Esophagus muscularis mucosa (tissue), 4 donors: Measurements from ENCODE around the gene EYA2. TPM values are rescaled to one million over a fixed set of nuclear protein-coding genes. Genes with fewer than 3 reads are reported as not detected.

Experiments
- DNase-seq: peaks from one replicate; pipeline ENCODE4 v3.0.0-alpha.2; 2017; ENCODE audit errors: extremely low spot score
- H3K27ac ChIP-seq, 4 donors: fragments of 200-600 bp; sonication (generic); replicated peaks in 1 of 4; 1 replicate in 3 of 4; 2 replicates in 1 of 4; pipeline ENCODE4 v1.5.1; 2016 to 2019; ENCODE audit warnings: mild to moderate bottlenecking in 1 of 4
- H3K27me3 ChIP-seq, 4 donors: fragments of 200-600 bp; sonication (generic); one replicate each; pipeline versions ENCODE4 v1.5.1 to v1.6.0; 2016 to 2019
- H3K36me3 ChIP-seq, 4 donors: fragments of 200-600 bp; sonication (generic); one replicate each; pipeline ENCODE4 v1.5.1; 2016 to 2019
- H3K4me1 ChIP-seq, 4 donors: fragments of 200-600 bp; sonication (generic); one replicate each; pipeline ENCODE4 v1.5.1; 2016 to 2019
- H3K4me3 ChIP-seq, 4 donors: fragments of 200-600 bp; sonication (generic); 1 replicate in 2 of 4; 2 replicates in 2 of 4; pipeline ENCODE4 v1.5.1; 2016 to 2019; ENCODE audit warnings: mild to moderate bottlenecking in 4 of 4, moderate library complexity in 1 of 4
- H3K9me3 ChIP-seq, 4 donors: fragments of 200-600 bp; sonication (generic); 1 replicate in 3 of 4; 2 replicates in 1 of 4; pipeline ENCODE4 v1.5.1; 2016 to 2019
- EP300 ChIP-seq: sonication (generic); formaldehyde crosslinking; IDR thresholded peaks from one replicate; pipeline ENCODE4 v1.6.1; 2017; ENCODE audit warnings: antibody characterized with exemption
- POLR2A ChIP-seq: fragments of 450-650 bp; IDR thresholded peaks from one replicate; pipeline ENCODE4 v1.6.1; 2017; ENCODE audit warnings: antibody characterized with exemption, moderate library complexity, mild to moderate bottlenecking, low read depth
- POLR2AphosphoS5 ChIP-seq, 2 donors: sonication (generic); formaldehyde crosslinking; IDR thresholded peaks; one replicate each; pipeline ENCODE4 v1.6.1; 2017; ENCODE audit warnings: antibody characterized with exemption in 2 of 2
- WGBS: methylation state at CpG from one replicate; pipeline ENCODE4 v1.1.5; 2018; 5-methylcytosine and 5-hydroxymethylcytosine counted together
- intact Hi-C: fragments of 100-400 bp; cut with DNase I; formaldehyde crosslinking; loops from one replicate; pipeline ENCODE4 v1.15.1; 2023
- total RNA-seq, 4 donors: library from RNA; depleted of rRNA; stranded (reverse); fragments of >200 nt; gene quantifications; one replicate each; pipeline versions ENCODE4 v1.1.0 to v1.2.1, GENCODE V29; 2016
- TF ChIP-seq, protein P1 (sequence below), 3 experiments: fragments of 200-600 bp in 2 of 3; fragments of 450-650 bp in 1 of 3; sonication (generic) in 2 of 3; IDR thresholded peaks; one replicate each; pipeline ENCODE4 v1.5.1; 2017 to 2019; ENCODE audit warnings: antibody characterized with exemption in 3 of 3, mild to moderate bottlenecking in 2 of 3, moderate library complexity in 1 of 3

The EYA2 gene
- total RNA-seq, 4 donors from 2014 or later: 1.2 to 5.9 (median 4.2) TPM

DNA sequence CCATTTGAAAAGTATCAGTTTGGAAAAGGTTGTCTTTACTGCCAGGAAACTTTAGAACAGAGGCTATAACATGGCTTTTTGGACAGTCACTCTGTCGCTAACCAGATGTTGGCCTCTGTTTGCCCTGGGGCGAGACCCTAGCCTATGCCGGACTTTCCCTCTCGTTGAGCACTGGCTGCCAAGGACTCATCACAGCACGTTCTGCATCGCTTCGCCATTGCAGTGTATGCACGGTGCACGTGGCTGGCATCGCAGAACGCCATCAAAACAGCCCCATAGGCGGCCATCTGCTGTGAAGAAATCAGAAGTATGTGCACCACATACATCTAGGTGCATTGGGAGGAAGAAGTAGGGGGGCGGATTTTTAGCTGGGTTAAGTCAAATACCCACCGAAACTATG lies 156.4 kb downstream of the EYA2 start:
- Histone ChIP-seq H3K27me3 (no peaks in the 10 kb centered on the region), H3K4me1 (peaks cover 0 to 8% (median 2%) of the 10 kb centered on the region in 4 donors), H3K4me3 (no peak overlapping the region), H3K9me3 (peaks cover 0 to under 1% (median 0%) of the 10 kb centered on the region in 4 donors), H3K36me3 (no peaks in the 10 kb centered on the region), H3K27ac (no peak overlapping the region)
- 79% methylated on average over 14 of the region's 14 CpGs for WGBS
- no peak for DNase-seq
- intact Hi-C loops: no loop called here
- no peak for TF ChIP-seq POLR2A
- TF ChIP-seq EP300: no peak
- no peak for TF ChIP-seq POLR2AphosphoS5 (IDR thresholded peaks at IDR 0.05)
- TF ChIP-seq, protein P1, sequence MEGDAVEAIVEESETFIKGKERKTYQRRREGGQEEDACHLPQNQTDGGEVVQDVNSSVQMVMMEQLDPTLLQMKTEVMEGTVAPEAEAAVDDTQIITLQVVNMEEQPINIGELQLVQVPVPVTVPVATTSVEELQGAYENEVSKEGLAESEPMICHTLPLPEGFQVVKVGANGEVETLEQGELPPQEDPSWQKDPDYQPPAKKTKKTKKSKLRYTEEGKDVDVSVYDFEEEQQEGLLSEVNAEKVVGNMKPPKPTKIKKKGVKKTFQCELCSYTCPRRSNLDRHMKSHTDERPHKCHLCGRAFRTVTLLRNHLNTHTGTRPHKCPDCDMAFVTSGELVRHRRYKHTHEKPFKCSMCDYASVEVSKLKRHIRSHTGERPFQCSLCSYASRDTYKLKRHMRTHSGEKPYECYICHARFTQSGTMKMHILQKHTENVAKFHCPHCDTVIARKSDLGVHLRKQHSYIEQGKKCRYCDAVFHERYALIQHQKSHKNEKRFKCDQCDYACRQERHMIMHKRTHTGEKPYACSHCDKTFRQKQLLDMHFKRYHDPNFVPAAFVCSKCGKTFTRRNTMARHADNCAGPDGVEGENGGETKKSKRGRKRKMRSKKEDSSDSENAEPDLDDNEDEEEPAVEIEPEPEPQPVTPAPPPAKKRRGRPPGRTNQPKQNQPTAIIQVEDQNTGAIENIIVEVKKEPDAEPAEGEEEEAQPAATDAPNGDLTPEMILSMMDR (IDR thresholded peaks at IDR 0.05): no peak

GRCh38 chr20:47051936-47052526 lies 157.4 kb downstream of the EYA2 start:
- 63% methylated on average over 8 of the region's 8 CpGs for WGBS
- no peak for DNase-seq
- Histone ChIP-seq H3K27ac (no peak overlapping the region), H3K4me1 (peaks cover 0 to 9% (median 2%) of the 10 kb centered on the region in 4 donors), H3K4me3 (no peak overlapping the region), H3K27me3 (no peaks in the 10 kb centered on the region), H3K9me3 (no peaks in the 10 kb centered on the region), H3K36me3 (no peaks in the 10 kb centered on the region)
- TF ChIP-seq POLR2AphosphoS5 (IDR thresholded peaks at IDR 0.05) (no peak), POLR2A (no peak), EP300 (no peak)
- TF ChIP-seq, protein P1 (IDR thresholded peaks at IDR 0.05): no peak
- intact Hi-C loops: no loop called here

- H3K9me3 ChIP-seq: no peaks in the 10 kb centered on the region
- intact Hi-C loops: no loop called here
- no peak for TF ChIP-seq EP300
- TF ChIP-seq, protein P1 (IDR thresholded peaks at IDR 0.05): no peak
- TF ChIP-seq POLR2AphosphoS5 (IDR thresholded peaks at IDR 0.05): no peak
- H3K4me1 ChIP-seq: peaks cover 0 to 9% (median 2%) of the 10 kb centered on the region in 4 donors
- H3K36me3 ChIP-seq: no peaks in the 10 kb centered on the region
- H3K4me3 ChIP-seq: no peak overlapping the region
- no peaks in the 10 kb centered on the region for H3K27me3 ChIP-seq
- no peak overlapping the region for H3K27ac ChIP-seq
- WGBS: 100% methylated on average over 5 of the region's 5 CpGs
- DNase-seq: no peak
These were observed 159.9 kb downstream of the EYA2 start for GRCh38 chr20:47054506-47054905.

- intact Hi-C loops: no loop called here
- WGBS: 83% methylated on average over 6 of the region's 6 CpGs
- no peak overlapping the region for H3K4me3 ChIP-seq
- peaks cover 0 to 9% (median 2%) of the 10 kb centered on the region in 4 donors for H3K4me1 ChIP-seq
- TF ChIP-seq, protein P1 (IDR thresholded peaks at IDR 0.05): no peak
- TF ChIP-seq POLR2A (no peak), POLR2AphosphoS5 (IDR thresholded peaks at IDR 0.05) (no peak), EP300 (no peak)
- no peaks in the 10 kb centered on the region for H3K9me3 ChIP-seq
- H3K36me3 ChIP-seq: no peaks in the 10 kb centered on the region
- no peak overlapping the region for H3K27ac ChIP-seq
- DNase-seq: no peak
- no peaks in the 10 kb centered on the region for H3K27me3 ChIP-seq
These were observed 160.3 kb downstream of the EYA2 start for GRCh38 chr20:47054945-47055344.
